Suprapubic skin (tissue), 4 donors: ENCODE measurements around the gene UMOD. TPM values are rescaled to one million over a fixed set of nuclear protein-coding genes. Genes with fewer than 3 reads are reported as not detected.

Experiments
- DNase-seq, 2 donors: peaks; one replicate each; pipeline ENCODE4 v3.0.0-alpha.2; 2019; ENCODE audit warnings: low spot score in 2 of 2
- H3K27ac ChIP-seq: fragments of 200-600 bp; sonication (generic); one replicate; pipeline ENCODE4 v1.5.1; 2019
- H3K27me3 ChIP-seq: fragments of 200-600 bp; sonication (generic); one replicate; pipeline ENCODE4 v1.5.1; 2019
- H3K36me3 ChIP-seq: fragments of 200-600 bp; sonication (generic); one replicate; pipeline ENCODE4 v1.5.1; 2019
- H3K4me1 ChIP-seq: fragments of 200-600 bp; sonication (generic); one replicate; pipeline ENCODE4 v1.5.1; 2019
- H3K4me3 ChIP-seq: fragments of 200-600 bp; sonication (generic); one replicate; pipeline ENCODE4 v1.5.1; 2019; ENCODE audit warnings: mild to moderate bottlenecking
- H3K9me3 ChIP-seq: fragments of 200-600 bp; sonication (generic); one replicate; pipeline ENCODE4 v1.5.1; 2019
- EP300 ChIP-seq: sonication (generic); formaldehyde crosslinking; IDR thresholded peaks from one replicate; pipeline ENCODE4 v1.6.1; 2017; ENCODE audit warnings: antibody characterized with exemption
- POLR2A ChIP-seq, 2 donors: fragments of 450-650 bp; IDR thresholded peaks; one replicate each; pipeline ENCODE4 v1.6.1; 2017; ENCODE audit warnings: antibody characterized with exemption in 2 of 2, mild to moderate bottlenecking in 2 of 2, moderate library complexity in 2 of 2
- POLR2AphosphoS5 ChIP-seq, 3 donors: sonication (generic); formaldehyde crosslinking; IDR thresholded peaks; one replicate each; pipeline ENCODE4 v1.6.1; 2017; ENCODE audit warnings: antibody characterized with exemption in 3 of 3
- WGBS: methylation state at CpG from one replicate; pipeline ENCODE4 v1.1.5; 2018; 5-methylcytosine and 5-hydroxymethylcytosine counted together
- total RNA-seq, 4 donors: library from RNA; depleted of rRNA; stranded (reverse); fragments of >200 nt; gene quantifications; one replicate each; pipeline ENCODE4 v1.1.0, GENCODE V29; 2016
- TF ChIP-seq, protein P1 (sequence below), 2 donors: fragments of 200-600 bp in 1 of 2; fragments of 450-650 bp in 1 of 2; sonication (generic) in 1 of 2; IDR thresholded peaks; one replicate each; pipeline ENCODE4 v1.5.1; 2016 to 2019; ENCODE audit warnings: antibody characterized with exemption in 2 of 2, mild to moderate bottlenecking in 1 of 2, moderate library complexity in 1 of 2

Gene UMOD
- total RNA-seq, 4 donors from 2014 or later: not detected

DNA sequence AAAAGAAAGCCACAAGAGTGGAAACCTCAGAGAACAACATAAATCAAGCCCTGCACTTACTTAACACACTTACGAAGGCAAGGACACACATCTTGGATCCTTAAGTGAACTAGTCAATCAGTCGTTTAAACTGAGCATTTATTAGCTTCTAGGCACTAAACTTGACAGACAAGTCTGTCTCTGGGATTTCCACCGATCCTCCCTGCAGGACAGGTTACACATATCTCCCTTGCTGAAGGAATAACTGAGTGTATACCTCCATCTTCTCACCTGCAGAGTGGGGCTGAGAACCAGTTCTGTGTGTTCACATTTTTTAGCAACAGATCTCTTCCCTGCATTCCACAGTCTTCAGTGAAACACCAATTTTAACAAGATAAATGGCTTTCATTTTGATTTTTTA lies 34.1 kb downstream of the UMOD start:
- no peak overlapping the region for H3K4me3 ChIP-seq
- H3K36me3 ChIP-seq: no peaks in the 10 kb centered on the region
- no peak overlapping the region for H3K27ac ChIP-seq
- H3K4me1 ChIP-seq: no peaks in the 10 kb centered on the region
- H3K9me3 ChIP-seq: no peaks in the 10 kb centered on the region
- TF ChIP-seq POLR2AphosphoS5 (IDR thresholded peaks at IDR 0.05) (no peak), EP300 (no peak), POLR2A (IDR thresholded peaks at IDR 0.05) (no peak)
- TF ChIP-seq, protein P1, sequence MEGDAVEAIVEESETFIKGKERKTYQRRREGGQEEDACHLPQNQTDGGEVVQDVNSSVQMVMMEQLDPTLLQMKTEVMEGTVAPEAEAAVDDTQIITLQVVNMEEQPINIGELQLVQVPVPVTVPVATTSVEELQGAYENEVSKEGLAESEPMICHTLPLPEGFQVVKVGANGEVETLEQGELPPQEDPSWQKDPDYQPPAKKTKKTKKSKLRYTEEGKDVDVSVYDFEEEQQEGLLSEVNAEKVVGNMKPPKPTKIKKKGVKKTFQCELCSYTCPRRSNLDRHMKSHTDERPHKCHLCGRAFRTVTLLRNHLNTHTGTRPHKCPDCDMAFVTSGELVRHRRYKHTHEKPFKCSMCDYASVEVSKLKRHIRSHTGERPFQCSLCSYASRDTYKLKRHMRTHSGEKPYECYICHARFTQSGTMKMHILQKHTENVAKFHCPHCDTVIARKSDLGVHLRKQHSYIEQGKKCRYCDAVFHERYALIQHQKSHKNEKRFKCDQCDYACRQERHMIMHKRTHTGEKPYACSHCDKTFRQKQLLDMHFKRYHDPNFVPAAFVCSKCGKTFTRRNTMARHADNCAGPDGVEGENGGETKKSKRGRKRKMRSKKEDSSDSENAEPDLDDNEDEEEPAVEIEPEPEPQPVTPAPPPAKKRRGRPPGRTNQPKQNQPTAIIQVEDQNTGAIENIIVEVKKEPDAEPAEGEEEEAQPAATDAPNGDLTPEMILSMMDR (IDR thresholded peaks at IDR 0.05): no peak
- WGBS: 30% methylated on average over 3 of the region's 3 CpGs
- no peaks in the 10 kb centered on the region for H3K27me3 ChIP-seq
- DNase-seq: no peak

DNA sequence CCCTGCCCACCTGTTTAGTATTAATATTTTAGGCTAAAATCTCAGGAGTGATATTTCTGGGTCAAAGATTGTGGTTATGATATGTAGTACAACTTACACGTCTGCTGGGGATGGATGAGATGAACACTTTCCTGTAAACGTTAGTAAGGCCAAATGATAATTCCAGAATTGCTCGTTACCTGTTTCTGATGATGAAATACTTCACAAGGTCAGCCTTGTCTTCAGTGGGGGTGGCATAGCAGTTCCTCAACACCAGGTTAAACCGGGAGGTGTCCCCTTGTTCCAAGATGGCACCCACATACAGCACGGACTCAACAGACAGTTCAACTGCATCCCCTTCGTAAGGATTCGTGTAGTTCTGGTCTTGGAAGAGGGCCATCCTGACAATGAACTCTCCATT lies 34.5 kb downstream of the UMOD start:
- no peak for DNase-seq
- Histone ChIP-seq H3K4me3 (no peak overlapping the region), H3K27ac (no peak overlapping the region), H3K9me3 (no peaks in the 10 kb centered on the region), H3K4me1 (no peaks in the 10 kb centered on the region), H3K27me3 (no peaks in the 10 kb centered on the region), H3K36me3 (no peaks in the 10 kb centered on the region)
- TF ChIP-seq POLR2AphosphoS5 (IDR thresholded peaks at IDR 0.05) (no peak), EP300 (no peak), POLR2A (IDR thresholded peaks at IDR 0.05) (no peak)
- TF ChIP-seq, protein P1 (IDR thresholded peaks at IDR 0.05): no peak
- 73% methylated on average over 7 of the region's 7 CpGs for WGBS

DNA sequence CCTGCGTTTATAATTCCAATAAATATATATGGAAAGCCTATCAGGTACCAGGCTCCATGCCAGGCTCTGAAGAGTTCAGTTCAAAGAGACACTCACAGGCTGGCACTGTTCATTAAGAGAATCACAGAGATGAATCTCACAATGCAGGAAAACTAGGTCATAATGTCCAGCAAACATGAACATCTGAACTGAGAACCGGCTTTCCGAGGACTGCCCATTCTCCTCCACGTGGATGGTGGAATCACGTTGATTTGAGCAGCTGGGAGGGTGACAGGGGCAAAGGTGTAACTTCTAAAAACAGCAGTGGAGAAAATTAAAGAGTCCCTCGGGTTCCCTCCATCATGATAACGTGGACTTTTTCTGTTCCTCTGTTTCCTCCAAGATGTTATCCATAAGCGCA lies 35.4 kb downstream of the UMOD start:
- no peaks in the 10 kb centered on the region for H3K9me3 ChIP-seq
- no peak for DNase-seq
- no peak overlapping the region for H3K27ac ChIP-seq
- TF ChIP-seq, protein P1 (IDR thresholded peaks at IDR 0.05): no peak
- TF ChIP-seq EP300 (no peak), POLR2A (IDR thresholded peaks at IDR 0.05) (no peak), POLR2AphosphoS5 (IDR thresholded peaks at IDR 0.05) (no peak)
- H3K36me3 ChIP-seq: no peaks in the 10 kb centered on the region
- H3K4me1 ChIP-seq: no peaks in the 10 kb centered on the region
- no peaks in the 10 kb centered on the region for H3K27me3 ChIP-seq
- 47% methylated on average over 8 of the region's 8 CpGs for WGBS
- no peak overlapping the region for H3K4me3 ChIP-seq

DNA sequence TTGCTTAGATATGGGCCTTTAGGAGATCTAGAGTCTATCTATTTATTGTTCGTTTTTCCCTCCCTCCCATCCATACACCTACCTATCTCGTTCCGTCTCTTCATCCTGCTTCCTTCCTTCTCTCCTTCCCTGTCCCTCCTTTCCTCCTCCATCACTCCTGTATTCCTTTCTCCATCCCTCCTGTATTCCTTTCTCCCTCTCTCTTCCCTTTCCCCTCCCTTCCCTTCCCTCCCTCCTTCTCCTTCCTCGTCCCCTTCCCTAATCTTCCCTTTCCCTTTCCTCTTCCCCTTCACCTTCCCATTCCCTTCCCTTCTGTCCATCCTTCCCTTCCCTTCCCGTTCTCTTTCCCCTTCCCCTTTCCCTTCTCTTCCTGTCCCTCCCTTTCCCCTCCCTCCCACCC lies 35.8 kb downstream of the UMOD start:
- DNase-seq: no peak

DNA sequence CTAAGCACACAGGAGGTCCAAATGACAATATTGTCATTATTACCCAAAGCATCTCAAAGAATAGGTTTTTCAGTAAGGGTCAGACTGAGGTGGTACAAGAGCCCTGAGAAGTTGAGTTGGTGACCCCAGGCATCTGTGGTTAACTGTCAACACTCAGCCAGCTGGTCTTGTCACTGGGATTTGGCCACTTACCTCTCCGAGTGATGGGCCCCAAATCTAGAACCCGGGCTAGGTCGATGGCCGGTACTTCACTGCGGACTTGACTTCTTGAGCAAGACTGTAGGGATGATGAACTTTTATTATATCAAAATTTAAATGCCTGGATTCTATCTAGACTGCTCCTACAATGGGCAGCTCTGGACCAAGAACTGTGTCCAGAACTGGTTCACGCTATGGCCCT lies 36.8 kb downstream of the UMOD start:
- H3K9me3 ChIP-seq: no peaks in the 10 kb centered on the region

More for the DNA sequence above, 35.8 kb downstream of the UMOD start:
- no peak overlapping the region for H3K27ac ChIP-seq
- H3K36me3 ChIP-seq: no peaks in the 10 kb centered on the region
- WGBS: 64% methylated on average over 5 of the region's 5 CpGs
- no peaks in the 10 kb centered on the region for H3K9me3 ChIP-seq
- TF ChIP-seq POLR2A (IDR thresholded peaks at IDR 0.05): no peak
- no peak for TF ChIP-seq EP300
- TF ChIP-seq, protein P1 (IDR thresholded peaks at IDR 0.05): no peak
- no peak for TF ChIP-seq POLR2AphosphoS5 (IDR thresholded peaks at IDR 0.05)
- no peaks in the 10 kb centered on the region for H3K4me1 ChIP-seq
- no peaks in the 10 kb centered on the region for H3K27me3 ChIP-seq
- H3K4me3 ChIP-seq: no peak overlapping the region

More for the DNA sequence above, 36.8 kb downstream of the UMOD start:
- no peak overlapping the region for H3K27ac ChIP-seq
- no peaks in the 10 kb centered on the region for H3K4me1 ChIP-seq
- H3K4me3 ChIP-seq: no peak overlapping the region
- 91% methylated on average over 6 of the region's 6 CpGs for WGBS
- TF ChIP-seq, protein P1 (IDR thresholded peaks at IDR 0.05): no peak
- TF ChIP-seq EP300: no peak
- no peak for TF ChIP-seq POLR2AphosphoS5 (IDR thresholded peaks at IDR 0.05)
- no peak for TF ChIP-seq POLR2A (IDR thresholded peaks at IDR 0.05)
- H3K36me3 ChIP-seq: no peaks in the 10 kb centered on the region
- DNase-seq: no peak
- no peaks in the 10 kb centered on the region for H3K27me3 ChIP-seq
